ENCODE measurements around the gene AP5S1.

AP5S1 gene, protein sequence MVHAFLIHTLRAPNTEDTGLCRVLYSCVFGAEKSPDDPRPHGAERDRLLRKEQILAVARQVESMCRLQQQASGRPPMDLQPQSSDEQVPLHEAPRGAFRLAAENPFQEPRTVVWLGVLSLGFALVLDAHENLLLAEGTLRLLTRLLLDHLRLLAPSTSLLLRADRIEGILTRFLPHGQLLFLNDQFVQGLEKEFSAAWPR

DNA sequence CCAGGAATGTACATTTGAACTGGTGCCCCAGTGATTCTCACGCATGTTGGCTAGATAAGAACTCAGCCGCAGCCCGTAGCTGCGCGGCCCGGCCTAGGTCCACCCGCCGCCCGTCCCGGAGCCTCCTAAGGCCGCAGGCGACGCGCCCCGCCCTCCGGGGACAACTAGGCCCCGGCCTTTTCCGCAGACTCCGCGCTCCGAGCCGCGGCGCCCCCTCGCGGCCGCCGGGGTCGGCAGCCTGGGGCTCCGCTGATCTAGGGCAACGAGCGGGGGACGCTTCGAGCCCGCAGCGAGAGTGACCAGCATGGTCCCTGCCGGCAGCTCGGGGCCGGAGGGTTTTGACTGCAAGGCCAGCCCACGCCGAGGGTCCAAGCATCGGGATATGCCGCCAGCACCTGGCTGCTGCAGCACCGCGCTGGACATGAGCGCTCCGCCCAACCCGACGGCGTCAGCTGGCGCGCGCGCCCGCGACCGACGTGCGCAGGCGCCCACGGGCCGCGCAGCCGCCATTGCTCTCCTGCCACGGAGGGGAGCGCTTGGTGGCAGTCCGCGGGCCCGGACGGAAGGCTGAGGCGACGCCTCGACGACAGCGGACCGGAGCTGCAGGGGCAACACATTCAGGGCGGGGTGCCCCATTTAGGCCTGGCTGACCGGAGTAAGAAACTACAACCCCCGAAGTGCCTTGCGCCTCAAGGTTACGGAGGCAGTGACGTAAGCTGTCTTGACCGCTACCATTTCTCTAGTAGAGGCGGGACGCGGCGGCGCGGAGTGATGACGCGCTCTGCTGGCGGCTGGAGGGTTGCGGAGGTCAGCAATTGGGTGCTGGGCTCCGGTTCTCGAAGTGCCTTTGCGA lies at the start of gene AP5S1:
Gene AP5S1 (plus strand): TSS at position 500 of the 853 bp plus-strand sequence. CDS start 1,571 bp downstream, outside the sequence.
- H3K4me3 ChIP-seq (ENCODE audit: low read depth, low read length): peak within 1 kb of the TSS; percentile 93

DNA sequence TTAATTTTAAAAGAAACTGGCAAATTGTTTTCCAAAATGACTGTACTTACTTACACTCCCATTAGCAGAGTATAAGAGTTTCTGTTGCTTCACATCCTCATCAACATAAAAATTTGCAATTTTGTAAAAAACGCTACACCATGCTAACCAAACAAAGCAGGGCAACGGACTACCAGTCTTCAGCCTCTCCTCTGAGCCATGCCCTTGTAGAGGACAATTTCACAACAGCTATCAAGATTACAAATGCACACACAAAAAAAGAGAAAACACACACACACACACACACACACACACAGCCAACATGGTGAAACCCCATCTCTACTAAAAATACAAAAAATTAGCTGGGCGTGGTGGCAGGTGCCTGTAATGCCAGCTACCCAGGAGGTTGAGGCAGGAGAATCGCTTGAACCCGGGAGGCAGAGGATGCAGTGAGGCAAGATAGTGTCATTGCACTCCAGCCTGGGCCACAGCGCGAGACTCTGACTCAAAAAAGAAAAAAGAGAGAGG lies 48.7 kb upstream of the AP5S1 start:
- no peak overlapping the region for H3K4me3 ChIP-seq (ENCODE audit: low read depth, low read length)

DNA sequence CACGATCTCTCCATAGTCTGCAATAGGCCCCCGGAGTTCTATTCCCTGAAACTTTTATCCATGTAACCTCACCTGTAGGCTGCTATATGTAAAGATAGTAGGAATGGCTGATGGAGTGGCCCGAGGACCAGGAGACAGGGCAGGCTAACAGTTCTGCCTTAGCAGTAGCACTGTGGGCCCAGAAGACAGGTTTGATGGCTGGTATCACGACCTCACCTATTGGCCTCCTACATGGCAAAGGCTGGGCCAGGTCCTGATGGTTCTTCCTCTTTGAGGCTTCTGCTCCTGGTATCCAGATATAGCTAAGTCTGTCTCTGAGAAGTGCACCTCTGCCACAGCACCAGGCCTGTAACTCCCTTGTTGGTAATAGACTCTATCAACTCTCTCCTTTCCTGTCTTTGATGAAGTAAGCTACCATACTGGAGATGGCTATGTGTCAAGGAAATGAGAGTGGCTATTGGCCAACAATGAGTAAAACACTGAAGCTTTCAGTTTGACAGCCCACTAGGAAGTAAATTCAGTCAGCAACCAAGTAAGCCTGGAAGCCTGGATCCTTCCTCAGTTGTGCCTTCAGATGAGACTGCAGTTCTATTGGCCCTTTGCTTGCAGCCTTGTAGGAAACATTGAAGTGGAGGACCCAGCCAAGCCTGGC lies 44.8 kb upstream of the AP5S1 start:
- no peak overlapping the region for H3K4me3 ChIP-seq (ENCODE audit: low read depth, low read length)

DNA sequence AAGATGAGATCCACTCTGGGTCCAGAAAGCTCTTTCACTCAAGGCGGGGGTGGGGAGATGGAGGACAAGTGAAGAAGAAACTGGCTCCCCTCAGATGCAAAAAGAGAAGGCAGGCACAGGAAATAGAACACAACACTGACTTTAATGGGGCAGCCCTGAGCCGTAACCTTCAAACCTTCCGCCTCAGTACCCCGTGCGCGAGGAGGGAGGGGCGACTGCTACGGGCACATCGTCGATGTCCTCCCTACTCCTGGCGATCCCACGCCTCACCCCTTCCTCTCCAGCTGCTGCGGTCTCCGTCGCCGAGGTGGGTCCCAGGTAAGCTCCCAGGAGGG lies 43.0 kb upstream of the AP5S1 start:
- H3K4me3 ChIP-seq (ENCODE audit: low read depth, low read length): peak overlapping the region; percentile 59

DNA sequence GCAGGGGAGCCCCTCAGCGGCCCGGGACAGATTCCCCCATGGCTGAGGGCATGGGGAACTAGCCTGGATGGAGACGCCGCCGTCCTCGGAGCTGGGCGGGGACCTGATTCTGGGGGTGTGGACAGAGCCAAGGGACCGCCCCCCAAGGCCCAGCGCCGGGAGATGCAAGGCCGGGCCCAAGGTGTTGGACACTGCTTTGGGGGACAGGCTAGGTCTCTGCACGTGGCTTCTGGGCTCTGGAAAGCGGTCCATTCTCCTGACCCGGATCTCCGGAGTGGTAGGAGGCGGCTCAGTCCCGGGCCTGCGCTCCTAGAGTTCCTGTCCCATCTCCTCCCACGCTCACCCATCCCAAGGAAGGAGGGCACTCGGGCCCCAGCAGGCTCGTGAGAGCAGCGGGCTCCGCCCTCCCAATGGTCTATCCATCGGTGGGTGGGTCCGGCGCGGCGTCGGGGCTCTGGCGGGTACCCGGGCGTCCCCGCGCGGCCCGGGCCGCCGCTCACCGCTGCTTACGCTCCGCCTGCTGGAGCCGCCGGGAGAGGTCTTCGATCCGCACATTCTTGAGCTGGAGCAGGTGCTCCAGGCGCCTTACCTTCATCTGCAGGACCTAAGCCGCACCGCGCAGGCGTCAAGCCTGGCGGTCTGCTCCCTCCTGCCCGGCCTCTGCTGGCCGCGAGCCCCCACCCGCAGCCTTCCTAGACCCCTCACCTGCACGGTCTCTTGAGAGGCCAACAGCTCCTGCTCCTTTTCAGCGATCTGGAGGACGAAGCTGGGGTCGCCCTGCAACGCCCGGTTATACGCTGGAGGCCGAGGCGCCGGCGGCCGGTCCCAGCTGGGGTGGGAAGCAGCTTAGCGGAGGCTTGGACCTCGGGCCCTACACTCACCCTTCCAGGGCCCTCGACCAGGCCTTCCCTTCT lies 42.4 kb upstream of the AP5S1 start:
- H3K4me3 ChIP-seq (ENCODE audit: low read depth, low read length): peak overlapping the region; percentile 59

DNA sequence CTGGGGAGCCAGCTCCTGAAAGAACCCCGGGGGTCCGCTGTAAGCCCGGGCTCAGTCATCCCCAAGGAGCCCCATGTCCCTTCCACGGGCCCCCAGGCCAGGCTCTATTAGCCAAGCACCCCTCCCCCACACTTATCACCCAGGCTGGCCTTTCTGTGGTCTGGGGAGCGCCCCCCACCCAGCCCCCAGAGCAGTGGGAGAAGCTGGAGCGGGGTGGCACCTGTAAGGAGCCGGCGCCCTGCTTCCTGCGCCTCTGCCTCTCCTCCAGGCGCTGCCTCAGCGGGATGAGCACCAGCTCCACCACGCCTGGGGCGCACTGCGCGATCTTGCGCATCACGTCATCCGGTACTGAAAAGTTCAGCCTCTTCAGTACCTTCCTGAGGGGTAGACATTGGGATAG lies 41.4 kb upstream of the AP5S1 start:
- no peak overlapping the region for H3K4me3 ChIP-seq (ENCODE audit: low read depth, low read length)

DNA sequence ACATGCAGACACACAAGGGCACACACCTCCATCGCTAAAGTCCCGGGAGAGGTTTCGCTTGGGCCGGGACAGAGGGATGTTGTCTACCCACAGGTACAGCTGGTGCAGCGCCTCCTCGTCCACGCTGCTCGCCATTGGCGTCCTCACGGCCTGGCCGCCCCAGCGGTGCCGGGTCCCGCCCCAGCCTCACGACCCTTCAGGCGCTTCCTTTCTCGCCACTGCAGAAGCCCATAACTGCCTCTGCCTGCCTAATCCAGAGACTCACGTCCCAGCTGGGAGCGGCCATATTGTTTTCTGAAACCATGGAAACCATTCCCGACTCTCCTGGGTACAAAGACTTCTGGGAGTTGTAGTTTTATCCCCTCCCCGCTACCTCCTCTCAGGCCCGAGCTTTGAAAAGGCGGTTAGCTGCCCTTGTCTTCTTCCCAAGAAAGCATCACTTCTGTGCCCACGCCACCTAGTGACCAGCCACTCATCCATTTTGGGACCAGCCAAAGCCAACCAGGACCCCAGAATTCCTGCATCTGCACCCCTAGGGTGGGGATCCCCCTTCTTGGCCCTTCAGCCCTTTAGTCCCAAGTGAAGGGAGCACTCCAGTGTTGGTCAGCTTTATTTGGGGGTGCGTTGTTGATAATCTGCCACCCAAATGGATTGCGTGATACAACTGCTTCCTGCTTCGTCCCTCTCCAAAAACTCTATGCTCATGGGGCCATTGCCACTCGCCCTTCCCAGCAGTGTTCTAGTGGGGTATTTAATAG lies 39.0 kb upstream of the AP5S1 start, which contains the start of gene SPEF1:
Gene SPEF1 (minus strand): TSS at position 296 of the 758 bp plus-strand sequence. CDS start 161 bp downstream, at position 135.
- peak within 1 kb of the TSS; percentile 44 for H3K4me3 ChIP-seq (ENCODE audit: low read depth, low read length)

DNA sequence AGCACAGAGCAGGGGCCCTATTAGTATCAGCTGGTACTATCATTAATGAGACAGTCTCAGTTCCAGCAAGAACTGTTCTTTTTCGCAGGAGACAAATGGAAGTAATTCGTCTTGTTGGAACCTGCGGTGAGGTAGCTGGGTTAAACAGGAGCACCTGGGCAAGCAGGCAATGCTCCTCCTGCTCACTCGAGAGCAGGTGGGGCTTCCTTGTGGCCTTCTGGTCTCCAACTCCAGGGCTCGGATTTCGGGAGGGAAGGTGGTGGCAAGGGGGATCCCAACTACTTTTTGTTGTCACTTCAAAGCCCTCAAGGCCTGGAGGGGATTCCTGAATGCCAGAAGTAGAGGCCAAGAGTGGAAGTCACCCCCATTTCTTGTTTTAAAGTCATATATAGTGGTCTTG lies 37.8 kb upstream of the AP5S1 start:
- H3K4me3 ChIP-seq (ENCODE audit: low read depth, low read length): no peak overlapping the region

DNA sequence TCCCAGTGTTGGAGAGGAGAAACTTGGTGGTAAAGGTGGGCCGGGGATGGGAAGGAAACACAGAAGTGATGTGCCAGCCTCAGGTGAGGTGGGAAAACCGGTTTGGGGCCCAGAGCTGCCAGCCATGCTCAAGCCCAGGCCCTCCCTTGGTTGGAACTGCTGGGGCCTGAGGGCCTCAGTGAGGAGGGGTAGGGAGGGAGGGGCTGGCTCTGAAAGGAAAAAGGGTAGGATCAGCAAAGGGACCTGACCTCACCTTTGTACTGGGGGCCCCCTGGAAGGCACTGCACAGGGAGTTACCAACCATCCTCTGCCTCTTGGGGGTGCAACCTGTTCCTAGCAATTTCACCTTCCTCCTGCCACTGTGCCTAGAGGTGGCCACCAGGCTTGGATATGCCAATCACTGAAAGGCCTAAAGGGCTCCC lies 37.3 kb upstream of the AP5S1 start:
- H3K4me3 ChIP-seq (ENCODE audit: low read depth, low read length): no peak overlapping the region

DNA sequence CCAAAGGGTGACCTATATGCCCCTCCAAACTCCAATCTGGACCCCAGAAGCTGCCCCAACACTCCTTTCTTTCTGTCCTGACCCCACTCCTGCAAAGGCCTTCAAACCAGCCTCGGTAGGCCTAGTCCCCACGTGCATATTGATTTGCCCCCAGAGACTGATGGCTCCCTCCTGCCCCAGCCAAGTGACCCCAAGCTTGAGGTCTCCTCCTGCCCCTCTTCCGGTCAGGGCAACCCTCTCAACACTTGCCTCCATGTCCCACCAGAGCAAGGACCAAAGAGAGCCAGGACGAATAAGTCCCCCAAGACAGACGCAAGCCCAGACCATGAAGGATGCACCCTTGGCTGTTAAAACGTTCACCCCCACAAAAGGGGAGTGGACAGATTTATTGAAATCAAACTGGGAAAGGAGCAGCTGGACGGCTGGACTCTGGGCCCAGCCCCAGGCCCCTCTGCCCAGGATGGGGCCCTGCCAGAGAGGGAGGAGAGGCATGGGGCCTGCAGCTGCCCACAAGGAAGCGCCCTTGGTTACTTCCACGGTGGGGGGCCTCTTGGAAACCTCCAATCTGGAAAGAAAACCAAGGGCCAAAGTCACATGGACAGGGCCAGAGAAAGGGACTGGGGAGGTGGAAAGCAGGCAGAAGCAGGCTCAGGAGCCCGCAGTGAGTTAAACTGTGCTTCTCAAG lies 36.7 kb upstream of the AP5S1 start:
- no peak overlapping the region for H3K4me3 ChIP-seq (ENCODE audit: low read depth, low read length)

DNA sequence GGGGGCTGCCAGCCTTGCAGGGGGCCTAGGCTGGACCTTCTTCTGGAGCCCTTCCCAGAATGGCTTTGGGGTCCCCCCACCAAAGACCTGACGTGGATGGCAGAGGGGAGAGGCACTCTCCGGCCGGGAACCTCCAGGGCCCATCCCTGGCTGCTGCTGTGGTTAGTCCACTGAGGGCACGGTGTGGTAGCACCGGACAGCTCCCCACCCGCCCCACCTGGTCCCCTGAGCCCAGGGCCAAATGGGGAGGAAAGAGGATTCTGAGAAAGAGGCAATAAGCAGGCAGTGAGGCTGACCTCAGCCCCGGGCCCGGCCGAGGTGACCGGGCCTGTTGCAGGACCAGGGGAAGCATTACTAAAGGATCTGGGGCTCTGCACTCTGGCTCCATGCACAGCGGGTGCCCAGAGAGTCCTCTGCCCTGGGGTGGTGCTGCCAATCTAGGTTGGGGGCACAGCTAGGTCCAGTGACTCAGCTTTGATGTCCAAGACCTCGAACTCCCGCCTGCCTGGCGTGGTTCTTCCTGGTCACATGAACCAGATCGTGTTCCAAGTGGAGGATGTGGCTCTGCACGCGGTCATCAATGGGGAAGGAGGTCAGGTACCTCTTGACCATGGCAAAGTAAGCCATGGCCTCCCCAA lies 36.0 kb upstream of the AP5S1 start:
- no peak overlapping the region for H3K4me3 ChIP-seq (ENCODE audit: low read depth, low read length)

DNA sequence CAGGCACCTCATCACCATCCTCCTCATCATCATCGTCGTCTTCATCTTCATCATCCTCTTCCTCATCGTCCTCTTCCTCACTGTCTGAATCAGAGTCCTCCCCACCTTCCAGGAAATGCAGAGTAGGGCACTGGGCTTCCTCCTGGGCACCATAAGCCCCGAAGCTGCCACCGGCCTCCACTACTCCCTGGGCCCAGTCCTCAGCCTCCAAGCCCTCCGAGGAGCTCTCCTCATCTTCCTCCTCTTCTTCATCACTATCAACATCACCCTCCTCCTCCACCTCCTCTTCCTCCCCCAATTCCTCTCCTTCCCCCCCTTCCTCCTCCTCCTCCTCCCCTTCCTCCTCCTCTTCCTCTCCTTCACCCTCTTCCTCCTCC lies 35.5 kb upstream of the AP5S1 start:
- H3K4me3 ChIP-seq (ENCODE audit: low read depth, low read length): no peak overlapping the region

DNA sequence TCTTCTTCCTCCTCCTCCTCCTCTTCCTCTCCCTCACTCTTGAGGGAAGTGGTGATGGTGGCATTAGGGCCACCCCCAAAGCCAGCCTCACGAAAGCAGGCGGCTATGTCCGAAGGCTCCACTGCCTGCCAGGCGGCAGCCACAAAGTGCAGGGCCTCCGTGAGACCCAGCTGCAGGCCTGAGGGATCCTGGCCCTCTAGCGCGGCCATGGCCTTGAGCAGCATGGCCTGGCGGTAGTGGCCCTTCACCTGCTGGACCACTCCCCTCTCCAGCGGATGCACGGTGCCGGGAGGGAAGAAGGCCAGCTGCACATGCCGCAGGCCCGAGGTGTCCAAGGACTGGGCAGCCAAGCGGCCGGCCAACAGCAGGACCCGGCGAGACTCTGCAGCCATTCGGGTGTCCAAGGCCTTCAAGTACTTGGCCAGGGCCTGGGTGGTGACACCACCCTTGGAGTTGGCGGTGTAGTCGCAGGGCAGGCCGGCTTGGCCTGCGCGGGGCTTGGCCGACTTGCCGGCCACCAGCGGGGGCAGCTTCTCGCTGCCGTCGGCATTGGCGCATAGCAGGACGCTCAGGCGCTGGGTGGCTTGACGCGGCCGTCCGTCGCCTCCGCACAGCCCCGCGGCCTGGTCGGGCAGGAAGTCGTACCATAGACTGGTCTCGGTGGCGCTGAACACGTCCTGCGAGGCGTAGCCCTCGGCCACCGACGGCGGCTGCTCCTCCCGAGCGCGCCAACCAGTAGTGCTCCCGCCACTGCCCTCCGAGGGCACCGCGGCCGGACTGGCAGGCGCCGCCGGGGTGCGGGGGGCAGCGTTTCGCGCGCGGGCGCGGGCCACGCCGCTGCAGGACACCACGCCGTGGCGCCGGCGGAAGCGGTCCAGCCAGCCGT lies 34.9 kb upstream of the AP5S1 start:
- H3K4me3 ChIP-seq (ENCODE audit: low read depth, low read length): peak overlapping the region; percentile 75

DNA sequence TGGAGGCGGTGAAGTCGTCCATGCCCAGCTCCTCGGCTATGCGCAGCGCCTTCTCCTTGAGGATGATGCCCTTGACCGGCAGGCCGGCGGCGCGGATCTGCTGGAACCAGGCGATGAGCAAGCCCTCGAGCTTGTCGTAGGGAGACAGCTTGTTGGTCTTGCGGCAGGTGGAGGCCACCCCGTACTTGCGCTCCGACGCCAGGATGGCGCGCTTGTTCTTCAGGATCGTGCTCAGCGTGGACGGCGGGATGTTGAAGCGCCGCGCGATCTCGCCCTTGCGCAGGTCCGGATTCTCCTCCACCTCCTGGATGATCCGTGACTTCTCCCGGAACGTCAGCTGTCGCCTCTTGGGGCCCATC lies 34.2 kb upstream of the AP5S1 start:
- H3K4me3 ChIP-seq (ENCODE audit: low read depth, low read length): peak overlapping the region; percentile 75

DNA sequence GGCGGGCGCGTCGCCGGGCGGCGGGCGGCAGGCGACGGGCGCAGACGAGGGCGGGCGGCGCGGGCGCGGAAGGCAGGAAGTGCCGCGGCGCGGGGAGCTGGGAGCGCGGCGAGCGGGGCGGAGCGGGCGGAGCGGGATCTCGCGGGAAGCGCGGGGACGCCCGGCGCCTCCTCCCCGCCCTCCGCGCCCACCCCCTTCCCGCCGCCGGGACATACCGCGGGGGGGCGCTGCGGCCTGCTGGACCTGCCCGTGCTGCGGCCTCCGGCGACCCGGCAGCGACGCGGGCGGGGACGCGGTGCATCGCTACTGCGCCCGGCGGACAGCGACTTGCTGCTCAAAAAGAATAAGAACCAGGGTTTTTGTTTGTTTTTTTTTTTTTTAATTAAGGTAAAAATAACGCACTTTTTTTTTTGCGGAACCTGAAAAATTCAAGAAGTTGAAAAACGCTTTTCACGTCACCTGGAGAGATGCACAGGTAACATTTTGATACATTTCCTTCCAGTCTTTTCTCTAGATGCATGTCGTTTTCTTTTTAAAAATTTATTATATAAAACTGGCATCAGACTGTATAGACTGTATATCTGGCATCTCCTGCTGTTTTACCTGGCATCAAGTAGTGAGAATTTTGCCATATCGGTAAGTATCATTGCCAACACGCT lies 33.6 kb upstream of the AP5S1 start, which contains the start of gene CENPB:
Gene CENPB (minus strand): TSS at position 76 of the 659 bp plus-strand sequence. CDS start 257 bp downstream, outside the sequence.
- peak within 1 kb of the TSS; percentile 75 for H3K4me3 ChIP-seq (ENCODE audit: low read depth, low read length)

DNA sequence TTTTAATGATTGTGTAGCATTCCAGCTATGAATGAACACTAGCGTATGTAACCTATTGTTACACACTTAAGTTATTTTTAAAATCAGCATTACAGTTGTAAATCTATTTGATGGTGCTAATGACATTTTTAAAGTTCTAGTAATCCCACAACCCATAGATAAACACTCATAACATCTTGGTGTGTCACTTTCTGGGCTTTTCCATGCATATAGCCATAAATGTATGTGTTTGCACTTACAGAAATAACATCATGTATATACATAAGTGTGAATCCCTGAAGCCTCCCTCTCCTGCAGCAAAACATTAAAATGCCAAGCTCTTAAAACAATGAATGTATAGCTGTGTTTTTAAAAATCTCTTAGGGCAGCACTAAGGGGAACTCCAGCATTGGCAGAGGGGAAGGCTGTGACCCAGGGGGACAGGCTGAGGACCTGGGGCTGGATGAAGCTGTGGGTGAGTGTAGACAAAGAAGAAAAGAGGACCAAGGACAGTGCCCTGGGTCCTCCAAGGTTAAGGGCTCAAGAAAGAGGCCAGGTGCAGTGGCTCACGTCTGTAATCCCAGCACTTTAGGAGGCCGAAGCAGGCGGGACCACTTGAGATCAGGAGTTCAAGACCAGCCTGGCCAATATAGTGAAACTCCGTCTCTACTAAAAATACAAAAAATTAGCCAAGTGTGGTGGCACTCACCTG lies 32.9 kb upstream of the AP5S1 start:
- H3K4me3 ChIP-seq (ENCODE audit: low read depth, low read length): no peak overlapping the region

DNA sequence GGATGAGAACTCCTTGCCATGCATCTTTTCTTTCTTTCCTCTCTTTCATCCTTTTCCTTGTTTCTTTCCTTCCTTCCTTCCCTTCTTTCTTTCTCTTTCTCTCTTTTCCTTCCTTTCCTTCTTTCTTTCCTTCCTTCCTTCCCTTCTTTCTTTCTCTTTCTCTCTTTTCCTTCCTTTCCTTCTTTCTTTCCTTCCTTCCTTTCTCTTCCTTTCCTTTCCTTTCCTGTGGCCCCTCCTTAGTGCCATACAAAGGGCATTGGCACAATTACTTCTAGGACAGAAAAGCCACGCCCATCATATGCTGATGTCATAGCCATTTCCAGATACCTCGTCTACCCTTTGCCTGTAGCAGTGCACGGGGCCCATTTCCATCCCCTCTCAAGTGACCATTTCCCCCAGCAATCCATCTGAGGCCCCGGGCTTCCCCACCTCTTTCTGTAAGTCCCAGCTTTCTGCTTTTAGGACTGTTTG lies 31.6 kb upstream of the AP5S1 start:
- H3K4me3 ChIP-seq (ENCODE audit: low read depth, low read length): no peak overlapping the region

Measured in iPS-11a (cell line).